DND-41 (cell line): ENCODE data around the gene CAPN3.

Experiments used
- ATAC-seq: fragments of 200-7000 bp; cut with Tn5 transposase; 3 replicates; pipeline ENCODE4 v1.9.1; 2021; ENCODE audit warnings: low read depth; ENCODE audit not compliant: insufficient read depth
- DNase-seq: peaks from one replicate; pipeline ENCODE4 v3.0.0-alpha.2; 2020
- H2AFZ ChIP-seq: 2 replicates; pipeline ENCODE4 v1.6.0; 2012; ENCODE audit warnings: low read depth, low read length
- H3K27ac ChIP-seq: 2 replicates; pipeline ENCODE4 v1.5.1; 2012; ENCODE audit warnings: low read length, inconsistent platforms
- H3K27me3 ChIP-seq: fragments of 200-600 bp; sonication (generic); 2 replicates; pipeline ENCODE4 v1.6.0; 2012; ENCODE audit warnings: low read length, mild to moderate bottlenecking, inconsistent platforms; ENCODE audit not compliant: insufficient read depth, poor library complexity
- H3K36me3 ChIP-seq: 2 replicates; pipeline ENCODE4 v1.5.1; 2012; ENCODE audit warnings: low read length, inconsistent platforms; ENCODE audit not compliant: insufficient read depth
- H3K4me1 ChIP-seq: 2 replicates; pipeline ENCODE4 v1.5.1; 2012; ENCODE audit warnings: mild to moderate bottlenecking, low read length; ENCODE audit not compliant: insufficient read depth
- H3K4me2 ChIP-seq: 2 replicates; pipeline ENCODE4 v1.6.0; 2012; ENCODE audit warnings: mild to moderate bottlenecking, moderate library complexity, low read length, inconsistent platforms; ENCODE audit not compliant: insufficient read depth
- H3K4me3 ChIP-seq, 2 experiments: fragments of 200-600 bp in 1 of 2; shearing (Covaris generic) in 1 of 2; 2 replicates each; pipeline ENCODE4 v1.5.1; 2012 to 2016; ENCODE audit warnings: inconsistent platforms in 2 of 2, low read length in 2 of 2, mild to moderate bottlenecking in 2 of 2, low read depth in 1 of 2, moderate library complexity in 1 of 2
- H3K79me2 ChIP-seq: 2 replicates; pipeline ENCODE4 v1.6.0; 2012; ENCODE audit warnings: low read length, inconsistent platforms; ENCODE audit not compliant: insufficient read depth
- H3K9ac ChIP-seq: 2 replicates; pipeline ENCODE4 v1.6.0; 2012; ENCODE audit warnings: low read depth, mild to moderate bottlenecking, inconsistent platforms, low read length, moderate library complexity
- H3K9me3 ChIP-seq: 2 replicates; pipeline ENCODE4 v1.5.1; 2012; ENCODE audit warnings: low read length, moderate library complexity, mild to moderate bottlenecking, inconsistent platforms; ENCODE audit not compliant: insufficient read depth, severe bottlenecking
- H4K20me1 ChIP-seq: 2 replicates; pipeline ENCODE4 v1.6.0; 2012; ENCODE audit warnings: low read length; ENCODE audit not compliant: insufficient read depth
- CTCF ChIP-seq: IDR thresholded peaks from 2 replicates; pipeline ENCODE4 v1.5.1; 2012; ENCODE audit warnings: borderline replicate concordance, low read length, moderate library complexity, mild to moderate bottlenecking; ENCODE audit not compliant: poor library complexity, severe bottlenecking; ENCODE audit errors: extremely low read depth
- EZH2 ChIP-seq: IDR thresholded peaks from 3 replicates; pipeline ENCODE4 v1.6.1; 2012; ENCODE audit warnings: borderline replicate concordance, low read depth, mild to moderate bottlenecking, moderate library complexity, low read length, inconsistent platforms; ENCODE audit not compliant: severe bottlenecking

Gene CAPN3

GRCh38 chr15:42419369-42419768 is 60.1 kb downstream of the CAPN3 start:
- ATAC-seq (no peak), DNase-seq (no peak)
- TF ChIP-seq EZH2 (no peak), CTCF (no peak)
- Histone ChIP-seq H3K27me3 (no peaks in the 10 kb centered on the region), H2AFZ (no peak overlapping the region), H3K9me3 (no peaks in the 10 kb centered on the region), H3K9ac (no peak overlapping the region), H4K20me1 (no peaks in the 10 kb centered on the region), H3K4me2 (no peak overlapping the region), H3K79me2 (no peaks in the 10 kb centered on the region), H3K4me1 (no peaks in the 10 kb centered on the region), H3K4me3 (no peak overlapping the region), H3K36me3 (peaks cover 51% of the 10 kb centered on the region), H3K27ac (no peak overlapping the region)

GRCh38 chr15:42421376-42421775 is 62.1 kb downstream of the CAPN3 start:
- ATAC-seq (no peak), DNase-seq (no peak)
- H2AFZ ChIP-seq = no peak overlapping the region
- no peak for TF ChIP-seq CTCF
- no peak for TF ChIP-seq EZH2
- no peak overlapping the region for H3K4me2 ChIP-seq
- no peak overlapping the region for H3K27ac ChIP-seq
- no peak overlapping the region for H3K4me3 ChIP-seq
- H3K36me3 ChIP-seq = peaks cover 60% of the 10 kb centered on the region
- H3K79me2 ChIP-seq = no peaks in the 10 kb centered on the region
- no peaks in the 10 kb centered on the region for H4K20me1 ChIP-seq
- no peaks in the 10 kb centered on the region for H3K27me3 ChIP-seq
- H3K4me1 ChIP-seq = no peaks in the 10 kb centered on the region
- H3K9ac ChIP-seq = no peak overlapping the region
- H3K9me3 ChIP-seq = no peaks in the 10 kb centered on the region

- H3K4me2 ChIP-seq = no peak overlapping the region
- H3K9ac ChIP-seq = no peak overlapping the region
- H4K20me1 ChIP-seq = no peaks in the 10 kb centered on the region
- H3K79me2 ChIP-seq = no peaks in the 10 kb centered on the region
- no peak overlapping the region for H3K27ac ChIP-seq
- no peak overlapping the region for H2AFZ ChIP-seq
- H3K36me3 ChIP-seq = peaks cover 50% of the 10 kb centered on the region
- no peak overlapping the region for H3K4me3 ChIP-seq
- no peaks in the 10 kb centered on the region for H3K9me3 ChIP-seq
- H3K27me3 ChIP-seq = no peaks in the 10 kb centered on the region
- H3K4me1 ChIP-seq = no peaks in the 10 kb centered on the region
- ATAC-seq (no peak), DNase-seq (no peak)
- TF ChIP-seq CTCF = no peak
Observed at GRCh38 chr15:42427429-42428223, 68.3 kb downstream of the CAPN3 start.
